IMR-90 (cell line): ENCODE measurements around the gene TAF3. TPM values are rescaled to one million over a fixed set of nuclear protein-coding genes. Genes with fewer than 3 reads are reported as not detected.

Experiments
- polyA plus RNA-seq, 3 experiments: library from polyadenylated mRNA; depleted of rRNA; stranded (reverse); fragments of >200 nt; gene quantifications; 2 replicates each; pipeline ENCODE4 v1.2.3, GENCODE V29; 2012; ENCODE audit warnings: low replicate concordance in 1 of 3
- total RNA-seq: library from RNA; depleted of rRNA; stranded (reverse); fragments of >200 nt; gene quantifications from 2 replicates; pipeline ENCODE4 v1.2.3, GENCODE V29; 2012
- TF ChIP-seq, protein P1 (sequence below): conservative IDR thresholded peaks from 2 replicates; pipeline ENCODE4 v1.5.1; 2012; ENCODE audit warnings: mild to moderate bottlenecking, low read depth, low read length, improper control_type of control experiment

TAF3 gene
- total and polyA plus RNA-seq, 2 of the 4 experiments (the other 2 are of a cell fraction) = 1.4 to 2.3 TPM

DNA sequence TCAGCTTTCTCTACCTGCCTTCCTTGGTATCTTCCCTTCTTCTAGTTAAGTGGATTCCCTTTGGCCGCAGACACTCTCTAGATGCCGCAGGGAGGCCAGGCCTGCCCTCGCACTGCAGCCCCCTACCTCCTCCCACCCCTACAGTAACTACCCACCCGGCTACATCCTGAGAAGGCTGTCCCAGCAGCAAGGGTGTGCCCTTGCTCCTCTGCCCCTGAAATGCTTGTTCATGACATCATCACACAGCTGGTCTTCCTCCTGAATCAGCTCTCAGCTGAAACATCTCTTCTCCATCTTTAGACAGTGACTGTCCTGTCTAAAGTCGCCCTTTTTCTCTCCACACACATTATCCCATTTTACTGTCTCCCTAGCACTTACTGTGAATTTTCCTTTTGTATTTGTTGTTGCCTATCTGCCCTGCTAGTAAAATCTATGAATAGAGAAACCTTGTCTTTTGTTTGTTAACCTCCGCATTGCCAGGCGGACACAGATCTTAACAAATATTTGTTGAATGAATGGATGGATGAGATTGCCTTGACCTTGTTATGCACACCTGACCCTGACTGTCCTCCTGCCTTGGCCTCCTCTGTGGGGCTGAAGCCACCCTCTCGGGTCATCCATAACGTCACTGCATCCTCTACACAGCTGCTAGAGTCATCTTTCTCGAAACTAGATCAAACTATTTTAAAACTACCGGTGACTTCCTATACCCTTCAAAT is 127.3 kb downstream of the TAF3 start (continued):
- TF ChIP-seq, protein P1, sequence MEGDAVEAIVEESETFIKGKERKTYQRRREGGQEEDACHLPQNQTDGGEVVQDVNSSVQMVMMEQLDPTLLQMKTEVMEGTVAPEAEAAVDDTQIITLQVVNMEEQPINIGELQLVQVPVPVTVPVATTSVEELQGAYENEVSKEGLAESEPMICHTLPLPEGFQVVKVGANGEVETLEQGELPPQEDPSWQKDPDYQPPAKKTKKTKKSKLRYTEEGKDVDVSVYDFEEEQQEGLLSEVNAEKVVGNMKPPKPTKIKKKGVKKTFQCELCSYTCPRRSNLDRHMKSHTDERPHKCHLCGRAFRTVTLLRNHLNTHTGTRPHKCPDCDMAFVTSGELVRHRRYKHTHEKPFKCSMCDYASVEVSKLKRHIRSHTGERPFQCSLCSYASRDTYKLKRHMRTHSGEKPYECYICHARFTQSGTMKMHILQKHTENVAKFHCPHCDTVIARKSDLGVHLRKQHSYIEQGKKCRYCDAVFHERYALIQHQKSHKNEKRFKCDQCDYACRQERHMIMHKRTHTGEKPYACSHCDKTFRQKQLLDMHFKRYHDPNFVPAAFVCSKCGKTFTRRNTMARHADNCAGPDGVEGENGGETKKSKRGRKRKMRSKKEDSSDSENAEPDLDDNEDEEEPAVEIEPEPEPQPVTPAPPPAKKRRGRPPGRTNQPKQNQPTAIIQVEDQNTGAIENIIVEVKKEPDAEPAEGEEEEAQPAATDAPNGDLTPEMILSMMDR = no peak
